ENCODE data around the gene CAMTA1.

CAMTA1 gene

GRCh38 chr1:7675431-7676273 lies 890.4 kb downstream of the CAMTA1 start:
- H3K36me3 ChIP-seq (ENCODE audit: control insufficient read depth in 5 of 5, insufficient read depth in 5 of 5, low read length in 5 of 5) = no peaks in the 10 kb centered on the region
- H3K9ac ChIP-seq (ENCODE audit: low read length in 5 of 5) = no peak overlapping the region
- H3K27me3 ChIP-seq (ENCODE audit: control insufficient read depth in 5 of 5, insufficient read depth in 4 of 5, low read length in 5 of 5) = no peaks in the 10 kb centered on the region
- H3K9me3 ChIP-seq (ENCODE audit: control insufficient read depth in 5 of 5, low read length in 5 of 5) = no peaks in the 10 kb centered on the region
- H3K4me1 ChIP-seq (ENCODE audit: control insufficient read depth in 5 of 5, insufficient read depth in 5 of 5, low read length in 5 of 5) = peaks cover 0 to 20% (median 14%) of the 10 kb centered on the region in 5 donors
- no peak overlapping the region for H3K27ac ChIP-seq (ENCODE audit: low read depth, low read length)
- no peak overlapping the region for H3K4me3 ChIP-seq (ENCODE audit: low read depth in 1 of 5, low read length in 5 of 5)

- Histone ChIP-seq H3K4me1 (ENCODE audit: control insufficient read depth in 5 of 5, insufficient read depth in 5 of 5, low read length in 5 of 5) (peaks cover 0 to 23% (median 18%) of the 10 kb centered on the region in 5 donors), H3K27me3 (ENCODE audit: control insufficient read depth in 5 of 5, insufficient read depth in 4 of 5, low read length in 5 of 5) (no peaks in the 10 kb centered on the region), H3K27ac (ENCODE audit: low read depth, low read length) (no peak overlapping the region), H3K9ac (ENCODE audit: low read length in 5 of 5) (no peak overlapping the region), H3K4me3 (ENCODE audit: low read depth in 1 of 5, low read length in 5 of 5) (no peak overlapping the region), H3K36me3 (ENCODE audit: control insufficient read depth in 5 of 5, insufficient read depth in 5 of 5, low read length in 5 of 5) (no peaks in the 10 kb centered on the region), H3K9me3 (ENCODE audit: control insufficient read depth in 5 of 5, low read length in 5 of 5) (no peaks in the 10 kb centered on the region)
Measured at GRCh38 chr1:7676274-7676945, 891.2 kb downstream of the CAMTA1 start.

DNA sequence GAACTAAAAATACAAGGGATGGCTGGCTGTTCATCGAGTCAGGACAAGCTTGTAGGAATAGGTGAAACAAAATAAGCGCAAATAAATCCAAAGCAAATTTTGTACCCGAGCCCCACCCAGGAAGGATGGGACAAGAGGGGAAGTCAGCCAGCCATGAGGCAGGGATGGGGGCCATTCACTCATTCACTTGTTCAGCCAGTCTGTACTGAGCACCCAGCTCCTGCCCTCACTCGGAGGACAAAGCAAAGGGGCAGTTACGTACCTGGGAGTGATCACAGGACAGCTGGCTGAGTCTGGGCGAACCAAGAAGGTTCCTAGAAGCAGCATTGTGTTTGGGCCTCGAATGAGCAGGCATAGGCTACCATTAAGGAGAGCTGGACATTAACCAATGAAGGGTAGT lies 891.9 kb downstream of the CAMTA1 start:
- no peaks in the 10 kb centered on the region for H3K9me3 ChIP-seq (ENCODE audit: control insufficient read depth in 5 of 5, low read length in 5 of 5)
- H3K27ac ChIP-seq (ENCODE audit: low read depth, low read length) = no peak overlapping the region
- no peak overlapping the region for H3K9ac ChIP-seq (ENCODE audit: low read length in 5 of 5)
- no peaks in the 10 kb centered on the region for H3K27me3 ChIP-seq (ENCODE audit: control insufficient read depth in 5 of 5, insufficient read depth in 4 of 5, low read length in 5 of 5)
- H3K36me3 ChIP-seq (ENCODE audit: control insufficient read depth in 5 of 5, insufficient read depth in 5 of 5, low read length in 5 of 5) = no peaks in the 10 kb centered on the region
- H3K4me1 ChIP-seq (ENCODE audit: control insufficient read depth in 5 of 5, insufficient read depth in 5 of 5, low read length in 5 of 5) = peaks cover 0 to 23% (median 18%) of the 10 kb centered on the region in 5 donors
- no peak overlapping the region for H3K4me3 ChIP-seq (ENCODE audit: low read depth in 1 of 5, low read length in 5 of 5)

- peaks cover 0 to 23% (median 18%) of the 10 kb centered on the region in 5 donors for H3K4me1 ChIP-seq (ENCODE audit: control insufficient read depth in 5 of 5, insufficient read depth in 5 of 5, low read length in 5 of 5)
- H3K9ac ChIP-seq (ENCODE audit: low read length in 5 of 5) = no peak overlapping the region
- no peaks in the 10 kb centered on the region for H3K9me3 ChIP-seq (ENCODE audit: control insufficient read depth in 5 of 5, low read length in 5 of 5)
- H3K36me3 ChIP-seq (ENCODE audit: control insufficient read depth in 5 of 5, insufficient read depth in 5 of 5, low read length in 5 of 5) = no peaks in the 10 kb centered on the region
- H3K4me3 ChIP-seq (ENCODE audit: low read depth in 1 of 5, low read length in 5 of 5) = no peak overlapping the region
- H3K27ac ChIP-seq (ENCODE audit: low read depth, low read length) = no peak overlapping the region
- H3K27me3 ChIP-seq (ENCODE audit: control insufficient read depth in 5 of 5, insufficient read depth in 4 of 5, low read length in 5 of 5) = no peaks in the 10 kb centered on the region
Measured at GRCh38 chr1:7677815-7678214, 892.6 kb downstream of the CAMTA1 start.

DNA sequence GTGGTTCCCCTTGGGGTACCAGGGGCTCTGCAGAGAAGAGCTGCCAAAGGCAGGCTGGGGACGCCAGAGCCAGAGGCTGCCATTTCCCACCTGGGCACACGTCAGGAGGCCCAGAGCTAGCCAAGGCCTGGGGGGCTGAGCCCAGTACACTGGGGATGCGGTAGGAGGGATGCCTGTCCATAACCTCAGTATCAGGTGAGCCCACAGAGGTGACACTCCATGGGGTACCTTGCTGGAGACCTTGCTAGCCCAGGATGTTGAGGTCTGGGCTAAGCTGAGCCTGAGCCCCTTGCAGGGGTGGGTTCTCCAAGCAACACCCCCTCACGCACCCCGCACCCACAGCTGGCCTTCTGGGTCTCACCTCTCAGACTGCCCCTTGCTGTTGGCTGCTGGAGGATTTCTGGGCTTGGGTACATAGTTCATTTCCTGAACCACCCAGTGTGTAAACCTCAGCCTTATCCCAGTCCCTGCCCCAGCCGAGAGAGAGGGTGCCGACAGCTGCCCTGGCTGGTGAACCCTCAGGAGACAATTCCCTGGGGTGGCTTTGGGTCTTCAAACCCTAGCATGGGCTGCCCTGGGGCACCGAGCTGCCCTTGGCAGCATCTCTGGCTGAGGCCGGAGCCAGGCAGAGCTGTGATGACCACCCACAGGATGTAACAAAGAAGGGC lies 893.4 kb downstream of the CAMTA1 start:
- Histone ChIP-seq H3K27ac (ENCODE audit: low read depth, low read length) (no peak overlapping the region), H3K9me3 (ENCODE audit: control insufficient read depth in 5 of 5, low read length in 5 of 5) (no peaks in the 10 kb centered on the region), H3K4me1 (ENCODE audit: control insufficient read depth in 5 of 5, insufficient read depth in 5 of 5, low read length in 5 of 5) (peaks cover 0 to 23% (median 18%) of the 10 kb centered on the region in 5 donors), H3K27me3 (ENCODE audit: control insufficient read depth in 5 of 5, insufficient read depth in 4 of 5, low read length in 5 of 5) (no peaks in the 10 kb centered on the region), H3K36me3 (ENCODE audit: control insufficient read depth in 5 of 5, insufficient read depth in 5 of 5, low read length in 5 of 5) (no peaks in the 10 kb centered on the region), H3K9ac (ENCODE audit: low read length in 5 of 5) (no peak overlapping the region), H3K4me3 (ENCODE audit: low read depth in 1 of 5, low read length in 5 of 5) (no peak overlapping the region)

- H3K4me1 ChIP-seq (ENCODE audit: control insufficient read depth in 5 of 5, insufficient read depth in 5 of 5, low read length in 5 of 5) = peaks cover 0 to 23% (median 18%) of the 10 kb centered on the region in 5 donors
- H3K36me3 ChIP-seq (ENCODE audit: control insufficient read depth in 5 of 5, insufficient read depth in 5 of 5, low read length in 5 of 5) = no peaks in the 10 kb centered on the region
- no peaks in the 10 kb centered on the region for H3K9me3 ChIP-seq (ENCODE audit: control insufficient read depth in 5 of 5, low read length in 5 of 5)
- peak overlapping the region in 3 of 5 donors; percentile 79 to 82 (median 81) for H3K4me3 ChIP-seq (ENCODE audit: low read depth in 1 of 5, low read length in 5 of 5)
- peaks cover 0 to under 1% (median 0%) of the 10 kb centered on the region in 5 donors for H3K27me3 ChIP-seq (ENCODE audit: control insufficient read depth in 5 of 5, insufficient read depth in 4 of 5, low read length in 5 of 5)
- no peak overlapping the region for H3K27ac ChIP-seq (ENCODE audit: low read depth, low read length)
- peak overlapping the region in 2 of 5 donors; percentile 51 to 76 for H3K9ac ChIP-seq (ENCODE audit: low read length in 5 of 5)
Measured at GRCh38 chr1:7679159-7679872, 894.1 kb downstream of the CAMTA1 start.

GRCh38 chr1:7679873-7680206 lies 894.6 kb downstream of the CAMTA1 start:
- peaks cover 0 to 5% (median 0%) of the 10 kb centered on the region in 5 donors for H3K27me3 ChIP-seq (ENCODE audit: control insufficient read depth in 5 of 5, insufficient read depth in 4 of 5, low read length in 5 of 5)
- H3K27ac ChIP-seq (ENCODE audit: low read depth, low read length) = no peak overlapping the region
- no peaks in the 10 kb centered on the region for H3K36me3 ChIP-seq (ENCODE audit: control insufficient read depth in 5 of 5, insufficient read depth in 5 of 5, low read length in 5 of 5)
- peak overlapping the region in 3 of 5 donors; percentile 36 to 76 (median 51) for H3K9ac ChIP-seq (ENCODE audit: low read length in 5 of 5)
- H3K9me3 ChIP-seq (ENCODE audit: control insufficient read depth in 5 of 5, low read length in 5 of 5) = no peaks in the 10 kb centered on the region
- peaks cover 0 to 23% (median 18%) of the 10 kb centered on the region in 5 donors for H3K4me1 ChIP-seq (ENCODE audit: control insufficient read depth in 5 of 5, insufficient read depth in 5 of 5, low read length in 5 of 5)
- H3K4me3 ChIP-seq (ENCODE audit: low read depth in 1 of 5, low read length in 5 of 5) = peak overlapping the region; percentile 30 to 82 (median 79)

GRCh38 chr1:7680207-7680954 lies 895.1 kb downstream of the CAMTA1 start:
- Histone ChIP-seq H3K9ac (ENCODE audit: low read length in 5 of 5) (peak overlapping the region in 3 of 5 donors; percentile 36 to 76 (median 51)), H3K9me3 (ENCODE audit: control insufficient read depth in 5 of 5, low read length in 5 of 5) (no peaks in the 10 kb centered on the region)

GRCh38 chr1:7680955-7681268 lies 895.7 kb downstream of the CAMTA1 start:
- Histone ChIP-seq H3K9me3 (ENCODE audit: control insufficient read depth in 5 of 5, low read length in 5 of 5) (no peaks in the 10 kb centered on the region), H3K27ac (ENCODE audit: low read depth, low read length) (no peak overlapping the region), H3K36me3 (ENCODE audit: control insufficient read depth in 5 of 5, insufficient read depth in 5 of 5, low read length in 5 of 5) (no peaks in the 10 kb centered on the region), H3K4me3 (ENCODE audit: low read depth in 1 of 5, low read length in 5 of 5) (peak overlapping the region in 4 of 5 donors; percentile 74 to 82 (median 80)), H3K27me3 (ENCODE audit: control insufficient read depth in 5 of 5, insufficient read depth in 4 of 5, low read length in 5 of 5) (peaks cover 0 to 13% (median under 1%) of the 10 kb centered on the region in 5 donors), H3K9ac (ENCODE audit: low read length in 5 of 5) (peak overlapping the region in 1 of 5 donors; percentile 44), H3K4me1 (ENCODE audit: control insufficient read depth in 5 of 5, insufficient read depth in 5 of 5, low read length in 5 of 5) (peaks cover 0 to 23% (median 18%) of the 10 kb centered on the region in 5 donors)

More at GRCh38 chr1:7680207-7680954, 895.1 kb downstream of the CAMTA1 start:
- H3K27me3 ChIP-seq (ENCODE audit: control insufficient read depth in 5 of 5, insufficient read depth in 4 of 5, low read length in 5 of 5) = peaks cover 0 to 9% (median 0%) of the 10 kb centered on the region in 5 donors
- H3K27ac ChIP-seq (ENCODE audit: low read depth, low read length) = no peak overlapping the region
- peaks cover 0 to 23% (median 18%) of the 10 kb centered on the region in 5 donors for H3K4me1 ChIP-seq (ENCODE audit: control insufficient read depth in 5 of 5, insufficient read depth in 5 of 5, low read length in 5 of 5)
- no peaks in the 10 kb centered on the region for H3K36me3 ChIP-seq (ENCODE audit: control insufficient read depth in 5 of 5, insufficient read depth in 5 of 5, low read length in 5 of 5)
- peak overlapping the region in 4 of 5 donors; percentile 74 to 82 (median 80) for H3K4me3 ChIP-seq (ENCODE audit: low read depth in 1 of 5, low read length in 5 of 5)

Data from subcutaneous abdominal adipose tissue (tissue), 5 donors.